ENCODE measurements around the gene OLFM1. TPM values are rescaled to one million over a fixed set of nuclear protein-coding genes. Genes with fewer than 3 reads are reported as not detected.

Gene OLFM1
- total RNA-seq, 6 experiments from 2014 or later: 0.07 to 0.15 TPM; not detected in 4

DNA sequence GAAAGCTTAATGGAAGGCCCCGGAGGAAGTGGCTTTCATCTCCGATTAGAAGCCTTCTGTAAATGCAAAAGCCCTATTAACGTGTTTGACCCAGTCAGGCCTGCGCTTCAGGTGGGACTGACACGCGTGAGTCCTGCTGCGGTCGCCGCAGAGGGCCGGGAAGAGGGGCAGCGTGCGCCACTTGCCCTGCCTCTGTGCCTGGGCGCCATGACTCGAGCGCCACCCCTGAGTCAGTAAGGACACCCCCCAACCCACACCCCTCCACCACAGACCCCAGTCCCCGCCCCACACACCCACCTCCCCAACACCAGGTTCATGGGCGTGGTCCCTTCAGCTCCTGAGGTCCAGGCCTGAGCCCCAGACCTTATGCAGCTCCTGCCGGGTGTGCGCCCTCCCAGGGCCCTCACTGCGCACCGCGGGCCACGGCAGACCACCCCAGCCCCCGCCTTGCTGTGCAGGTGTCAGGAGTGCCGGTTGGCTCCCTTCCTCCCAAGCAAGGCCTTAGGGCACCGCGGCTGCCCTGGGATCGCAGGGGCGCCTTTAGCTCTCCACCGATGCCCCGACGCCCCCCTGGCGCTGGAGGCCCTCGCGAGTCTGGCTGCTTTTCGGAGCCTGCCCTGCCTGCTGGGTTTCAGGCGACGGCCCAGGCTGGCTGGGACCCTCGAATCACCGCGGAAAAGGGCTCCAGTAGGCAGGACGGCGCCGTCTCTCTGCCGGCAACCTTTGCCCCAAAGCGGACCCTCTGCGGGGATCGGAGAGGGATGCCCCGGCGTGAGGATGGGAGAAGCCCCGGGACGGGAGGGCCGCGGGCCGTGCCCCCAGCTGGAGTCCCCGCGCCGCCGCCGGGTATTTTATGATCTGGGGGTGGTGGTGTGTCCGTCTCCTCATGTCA is 625 bp upstream of the OLFM1 start:
- TF ChIP-seq, protein P1, sequence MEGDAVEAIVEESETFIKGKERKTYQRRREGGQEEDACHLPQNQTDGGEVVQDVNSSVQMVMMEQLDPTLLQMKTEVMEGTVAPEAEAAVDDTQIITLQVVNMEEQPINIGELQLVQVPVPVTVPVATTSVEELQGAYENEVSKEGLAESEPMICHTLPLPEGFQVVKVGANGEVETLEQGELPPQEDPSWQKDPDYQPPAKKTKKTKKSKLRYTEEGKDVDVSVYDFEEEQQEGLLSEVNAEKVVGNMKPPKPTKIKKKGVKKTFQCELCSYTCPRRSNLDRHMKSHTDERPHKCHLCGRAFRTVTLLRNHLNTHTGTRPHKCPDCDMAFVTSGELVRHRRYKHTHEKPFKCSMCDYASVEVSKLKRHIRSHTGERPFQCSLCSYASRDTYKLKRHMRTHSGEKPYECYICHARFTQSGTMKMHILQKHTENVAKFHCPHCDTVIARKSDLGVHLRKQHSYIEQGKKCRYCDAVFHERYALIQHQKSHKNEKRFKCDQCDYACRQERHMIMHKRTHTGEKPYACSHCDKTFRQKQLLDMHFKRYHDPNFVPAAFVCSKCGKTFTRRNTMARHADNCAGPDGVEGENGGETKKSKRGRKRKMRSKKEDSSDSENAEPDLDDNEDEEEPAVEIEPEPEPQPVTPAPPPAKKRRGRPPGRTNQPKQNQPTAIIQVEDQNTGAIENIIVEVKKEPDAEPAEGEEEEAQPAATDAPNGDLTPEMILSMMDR (IDR thresholded peaks at IDR 0.05): no peak
- DNase-seq: no peak
- H3K4me1 Mint-ChIP-seq (ENCODE audit: low read depth): peaks cover 7% of the 10 kb centered on the region

DNA sequence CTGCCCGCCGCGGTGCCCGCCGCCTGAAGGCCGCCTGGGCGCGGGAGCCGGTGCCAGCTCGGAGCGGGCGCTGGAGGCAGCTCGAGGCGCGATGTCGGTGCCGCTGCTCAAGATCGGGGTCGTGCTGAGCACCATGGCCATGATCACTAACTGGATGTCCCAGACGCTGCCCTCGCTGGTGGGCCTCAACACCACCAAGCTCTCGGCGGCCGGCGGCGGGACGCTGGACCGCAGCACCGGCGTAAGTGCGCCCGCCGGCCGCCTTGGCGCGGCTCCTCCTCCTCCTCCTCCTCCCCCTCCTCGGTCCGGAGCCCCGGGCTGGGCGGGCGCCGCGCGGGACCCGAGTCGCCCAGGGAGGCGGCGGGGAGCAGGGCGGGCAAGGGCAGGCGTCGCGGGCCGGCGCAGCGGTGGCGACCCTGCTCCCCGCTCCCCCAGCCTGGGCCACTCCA is 455 bp downstream of the OLFM1 start:
- Mint-ChIP-seq H3K4me3 (no peak overlapping the region), H3K36me3 (ENCODE audit: low read depth) (no peaks in the 10 kb centered on the region), H3K27ac (no peak overlapping the region), H3K9me3 (0 out of 2 replicates have a peak, but pooled peaks cover 3% of the 10 kb centered on the region), H3K4me1 (ENCODE audit: low read depth) (peaks cover 7% of the 10 kb centered on the region), H3K27me3 (ENCODE audit: insufficient read depth) (peaks cover 23% of the 10 kb centered on the region)
- no peak for DNase-seq
- TF ChIP-seq, protein P1 (IDR thresholded peaks at IDR 0.05): no peak

More for the DNA sequence above, 625 bp upstream of the OLFM1 start:
- Mint-ChIP-seq H3K27me3 (ENCODE audit: insufficient read depth) (peaks cover 28% of the 10 kb centered on the region), H3K27ac (no peak overlapping the region), H3K4me3 (peak overlapping the region; percentile 84; the same call in 1 of the 2 replicates), H3K9me3 (0 out of 2 replicates have a peak, but pooled peaks cover 3% of the 10 kb centered on the region), H3K36me3 (ENCODE audit: low read depth) (no peaks in the 10 kb centered on the region)

DNA sequence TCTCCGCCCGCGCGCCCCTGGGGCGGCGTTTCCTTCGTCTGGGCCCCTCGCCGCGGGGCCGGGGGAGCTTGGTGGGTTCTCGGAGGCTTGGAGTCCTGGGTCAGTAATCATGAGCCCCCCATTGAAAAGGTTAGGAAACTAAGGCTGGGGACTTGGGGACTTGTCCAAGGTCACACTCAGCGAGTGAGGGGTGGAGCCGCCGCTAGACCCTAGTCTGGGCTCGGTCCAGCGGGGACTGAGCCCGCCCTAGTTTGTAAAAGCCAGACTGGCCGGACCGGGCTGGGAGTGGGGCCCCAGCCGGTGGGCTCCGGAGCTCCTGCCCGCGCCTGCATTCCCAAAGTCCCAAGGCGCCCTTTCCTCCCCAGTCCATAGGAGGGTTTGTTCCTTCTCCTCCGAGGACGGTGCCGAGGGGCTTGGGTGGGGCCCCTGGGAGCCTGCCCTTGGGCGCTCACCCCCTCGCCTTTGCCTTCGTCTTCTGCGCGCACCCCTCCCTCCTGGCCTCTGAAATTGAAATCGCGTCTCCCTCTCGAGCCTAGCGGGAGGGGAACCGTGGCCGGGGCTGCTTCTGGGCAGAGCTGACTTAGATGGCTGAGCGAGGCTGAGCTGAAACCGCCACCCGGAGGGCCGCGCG is 995 bp downstream of the OLFM1 start:
- Mint-ChIP-seq H3K27ac (no peak overlapping the region), H3K9me3 (0 out of 2 replicates have a peak, but pooled peaks cover 3% of the 10 kb centered on the region), H3K36me3 (ENCODE audit: low read depth) (no peaks in the 10 kb centered on the region), H3K4me1 (ENCODE audit: low read depth) (peaks cover 7% of the 10 kb centered on the region), H3K27me3 (ENCODE audit: insufficient read depth) (peaks cover 28% of the 10 kb centered on the region), H3K4me3 (no peak overlapping the region)
- TF ChIP-seq, protein P1 (IDR thresholded peaks at IDR 0.05): no peak
- no peak for DNase-seq

DNA sequence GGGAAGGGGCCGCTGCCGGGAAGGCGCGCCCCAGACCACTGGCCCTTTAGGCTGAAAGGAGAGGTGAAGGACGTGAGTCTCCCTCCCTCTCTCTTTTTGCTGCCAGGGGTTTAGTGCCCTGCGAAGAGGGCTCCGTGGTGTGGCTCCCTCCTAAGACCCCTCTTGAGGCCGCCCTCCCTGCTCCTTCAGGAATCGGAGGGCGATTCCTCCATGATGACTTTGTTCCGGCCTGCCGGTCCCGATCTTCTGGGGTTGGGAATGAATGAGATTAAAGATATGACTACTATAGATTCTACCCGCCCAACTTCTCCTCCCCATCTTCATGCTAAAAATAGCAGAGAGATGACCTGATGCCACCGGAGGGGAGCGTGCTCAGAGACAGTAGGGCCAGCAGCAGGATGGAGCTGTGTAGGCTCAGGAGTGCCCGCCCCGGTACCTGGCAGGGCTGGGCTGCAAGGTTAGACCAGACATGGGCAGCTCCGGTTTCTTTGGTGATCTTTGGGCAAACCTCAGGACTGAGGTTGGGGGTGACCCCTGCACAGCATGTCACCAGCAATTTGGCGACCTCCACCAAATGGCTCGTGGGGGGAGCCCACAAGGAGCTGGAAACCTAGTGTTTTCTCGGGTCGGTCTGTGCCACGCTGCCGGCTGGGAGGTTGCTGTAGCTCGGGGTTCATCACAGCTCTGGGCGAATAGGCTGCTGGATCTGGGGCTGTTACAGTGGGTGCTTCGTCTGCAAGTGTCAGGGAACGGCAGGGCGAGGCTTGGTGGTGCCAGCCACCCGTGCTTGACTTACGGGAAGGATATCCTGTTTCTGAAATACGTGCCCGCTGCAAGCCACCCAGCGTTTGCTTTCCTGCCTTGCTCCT is 1.7 kb downstream of the OLFM1 start:
- Mint-ChIP-seq H3K4me1 (ENCODE audit: low read depth) (peaks cover 7% of the 10 kb centered on the region), H3K27ac (no peak overlapping the region), H3K4me3 (no peak overlapping the region), H3K27me3 (ENCODE audit: insufficient read depth) (peaks cover 30% of the 10 kb centered on the region), H3K9me3 (0 out of 2 replicates have a peak, but pooled peaks cover 3% of the 10 kb centered on the region), H3K36me3 (ENCODE audit: low read depth) (no peaks in the 10 kb centered on the region)
- TF ChIP-seq, protein P1 (IDR thresholded peaks at IDR 0.05): no peak
- DNase-seq: no peak

DNA sequence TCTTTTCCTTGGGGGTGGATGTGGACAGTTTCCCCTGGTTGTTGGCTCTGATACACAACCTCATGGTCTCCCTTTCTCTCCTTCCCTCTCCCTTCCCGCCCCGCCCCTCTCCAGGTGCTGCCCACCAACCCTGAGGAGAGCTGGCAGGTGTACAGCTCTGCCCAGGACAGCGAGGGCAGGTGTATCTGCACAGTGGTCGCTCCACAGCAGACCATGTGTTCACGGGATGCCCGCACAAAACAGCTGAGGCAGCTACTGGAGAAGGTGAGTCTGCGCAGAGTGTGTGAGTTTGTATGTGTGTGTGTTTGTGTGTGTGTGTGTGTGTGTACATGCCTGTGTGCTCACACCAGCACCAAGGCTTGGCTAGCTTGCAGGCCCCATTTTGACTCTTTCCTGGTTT is 2.6 kb downstream of the OLFM1 start:
- DNase-seq: no peak
- TF ChIP-seq, protein P1 (IDR thresholded peaks at IDR 0.05): no peak
- no peaks in the 10 kb centered on the region for H3K36me3 Mint-ChIP-seq (ENCODE audit: low read depth)
- H3K4me1 Mint-ChIP-seq (ENCODE audit: low read depth): peaks cover 7% of the 10 kb centered on the region
- H3K27ac Mint-ChIP-seq: no peak overlapping the region
- H3K9me3 Mint-ChIP-seq: 0 out of 2 replicates have a peak, but pooled peaks cover 3% of the 10 kb centered on the region
- no peak overlapping the region for H3K4me3 Mint-ChIP-seq
- peaks cover 31% of the 10 kb centered on the region; the same call in 1 of the 2 replicates for H3K27me3 Mint-ChIP-seq (ENCODE audit: insufficient read depth)

All from HFFc6 (cell line).